ENCODE measurements around the gene CCDC112. TPM values are rescaled to one million over a fixed set of nuclear protein-coding genes. Genes with fewer than 3 reads are reported as not detected.

CCDC112 gene
- total and polyA plus RNA-seq, 2 of the 13 experiments (the other 11 are each of a cell fraction or from before 2014, with no cell fraction given), result 1.1 to 2.8 TPM

DNA sequence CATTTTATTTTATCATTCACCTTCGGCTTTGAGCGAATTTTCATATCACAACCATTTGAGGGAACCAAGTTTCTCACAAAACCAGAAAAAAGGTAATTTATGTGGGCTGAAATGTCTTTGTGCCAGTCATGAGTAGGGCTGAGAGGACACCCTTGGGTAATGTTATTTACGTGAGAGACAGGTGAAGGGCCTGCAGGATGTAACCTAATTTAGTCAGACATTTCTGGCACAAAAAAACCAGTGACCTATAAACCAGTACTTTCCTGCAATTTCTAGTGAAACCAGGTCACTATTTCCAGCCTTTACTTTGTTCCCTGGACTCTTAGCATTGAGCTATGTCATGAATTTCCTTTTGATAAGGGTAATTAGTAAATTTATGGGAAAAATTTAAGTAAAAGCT is 17.2 kb upstream of the CCDC112 start (continued):
- TF ChIP-seq, protein P1, sequence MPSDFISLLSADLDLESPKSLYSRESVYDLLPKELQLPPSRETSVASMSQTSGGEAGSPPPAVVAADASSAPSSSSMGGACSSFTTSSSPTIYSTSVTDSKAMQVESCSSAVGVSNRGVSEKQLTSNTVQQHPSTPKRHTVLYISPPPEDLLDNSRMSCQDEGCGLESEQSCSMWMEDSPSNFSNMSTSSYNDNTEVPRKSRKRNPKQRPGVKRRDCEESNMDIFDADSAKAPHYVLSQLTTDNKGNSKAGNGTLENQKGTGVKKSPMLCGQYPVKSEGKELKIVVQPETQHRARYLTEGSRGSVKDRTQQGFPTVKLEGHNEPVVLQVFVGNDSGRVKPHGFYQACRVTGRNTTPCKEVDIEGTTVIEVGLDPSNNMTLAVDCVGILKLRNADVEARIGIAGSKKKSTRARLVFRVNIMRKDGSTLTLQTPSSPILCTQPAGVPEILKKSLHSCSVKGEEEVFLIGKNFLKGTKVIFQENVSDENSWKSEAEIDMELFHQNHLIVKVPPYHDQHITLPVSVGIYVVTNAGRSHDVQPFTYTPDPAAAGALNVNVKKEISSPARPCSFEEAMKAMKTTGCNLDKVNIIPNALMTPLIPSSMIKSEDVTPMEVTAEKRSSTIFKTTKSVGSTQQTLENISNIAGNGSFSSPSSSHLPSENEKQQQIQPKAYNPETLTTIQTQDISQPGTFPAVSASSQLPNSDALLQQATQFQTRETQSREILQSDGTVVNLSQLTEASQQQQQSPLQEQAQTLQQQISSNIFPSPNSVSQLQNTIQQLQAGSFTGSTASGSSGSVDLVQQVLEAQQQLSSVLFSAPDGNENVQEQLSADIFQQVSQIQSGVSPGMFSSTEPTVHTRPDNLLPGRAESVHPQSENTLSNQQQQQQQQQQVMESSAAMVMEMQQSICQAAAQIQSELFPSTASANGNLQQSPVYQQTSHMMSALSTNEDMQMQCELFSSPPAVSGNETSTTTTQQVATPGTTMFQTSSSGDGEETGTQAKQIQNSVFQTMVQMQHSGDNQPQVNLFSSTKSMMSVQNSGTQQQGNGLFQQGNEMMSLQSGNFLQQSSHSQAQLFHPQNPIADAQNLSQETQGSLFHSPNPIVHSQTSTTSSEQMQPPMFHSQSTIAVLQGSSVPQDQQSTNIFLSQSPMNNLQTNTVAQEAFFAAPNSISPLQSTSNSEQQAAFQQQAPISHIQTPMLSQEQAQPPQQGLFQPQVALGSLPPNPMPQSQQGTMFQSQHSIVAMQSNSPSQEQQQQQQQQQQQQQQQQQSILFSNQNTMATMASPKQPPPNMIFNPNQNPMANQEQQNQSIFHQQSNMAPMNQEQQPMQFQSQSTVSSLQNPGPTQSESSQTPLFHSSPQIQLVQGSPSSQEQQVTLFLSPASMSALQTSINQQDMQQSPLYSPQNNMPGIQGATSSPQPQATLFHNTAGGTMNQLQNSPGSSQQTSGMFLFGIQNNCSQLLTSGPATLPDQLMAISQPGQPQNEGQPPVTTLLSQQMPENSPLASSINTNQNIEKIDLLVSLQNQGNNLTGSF (CRISPR knock-in tag; IDR thresholded peaks at IDR 0.05), result no peak
- TF ChIP-seq MXI1 (IDR thresholded peaks at IDR 0.05; ENCODE audit: borderline replicate concordance, low read depth, low read length), result no peak
- TF ChIP-seq SSRP1 (CRISPR knock-in tag; IDR thresholded peaks at IDR 0.05), result no peak
- no peak for TF ChIP-seq STAG1 (CRISPR knock-in tag; IDR thresholded peaks at IDR 0.05)
- TF ChIP-seq ZNF160 (CRISPR knock-in tag; IDR thresholded peaks at IDR 0.05), result no peak
- TF ChIP-seq BHLHE40 (IDR thresholded peaks at IDR 0.05; ENCODE audit: low read length), result no peak
- TF ChIP-seq TCF7L2 (IDR thresholded peaks at IDR 0.05; ENCODE audit: low read depth, low read length), result no peak
- TF ChIP-seq DR1 (CRISPR knock-in tag; IDR thresholded peaks at IDR 0.05), result no peak
- TF ChIP-seq ATF1 (CRISPR knock-in tag; IDR thresholded peaks at IDR 0.05), result no peak
- TF ChIP-seq ZNF564 (CRISPR knock-in tag; IDR thresholded peaks at IDR 0.05), result no peak
- no peak for TF ChIP-seq POGZ (CRISPR knock-in tag; IDR thresholded peaks at IDR 0.05)
